GM12865 (cell line): ENCODE data around the gene MYRFL.

ENCODE experiments used
- DNase-seq: peaks from one replicate; pipeline ENCODE4 v3.0.0; 2010; ENCODE audit warnings: low read depth
- H3K4me3 ChIP-seq: 2 replicates; pipeline ENCODE4 v1.5.1; 2011; ENCODE audit warnings: mild to moderate bottlenecking, low read depth, low read length, control low read depth
- TF ChIP-seq, protein P1 (sequence below): IDR thresholded peaks from 2 replicates; pipeline ENCODE4 v1.5.1; 2011; ENCODE audit warnings: low read length, control low read depth, low read depth, inconsistent platforms; ENCODE audit not compliant: insufficient read depth; ENCODE audit errors: missing control alignments

Gene MYRFL

DNA sequence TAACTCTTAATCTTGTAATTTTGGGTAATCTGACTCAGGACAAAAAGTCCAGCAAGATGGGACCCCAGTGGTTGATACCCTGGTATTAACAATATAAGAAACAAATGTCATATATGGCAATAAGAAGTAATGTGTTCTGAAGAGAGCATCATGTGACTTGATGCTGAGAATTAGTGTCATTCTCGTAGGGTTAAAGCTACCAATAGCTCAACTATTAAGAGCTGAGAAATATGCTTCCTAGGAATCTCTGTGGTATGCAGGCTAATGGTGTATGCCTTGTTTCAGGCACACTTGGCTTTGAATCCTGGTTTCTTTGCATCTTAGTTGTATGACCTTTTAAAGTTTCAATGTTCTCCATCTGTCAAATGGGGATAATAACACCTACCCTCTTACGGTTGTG is 9.1 kb downstream of the MYRFL start:
- TF ChIP-seq, protein P1, sequence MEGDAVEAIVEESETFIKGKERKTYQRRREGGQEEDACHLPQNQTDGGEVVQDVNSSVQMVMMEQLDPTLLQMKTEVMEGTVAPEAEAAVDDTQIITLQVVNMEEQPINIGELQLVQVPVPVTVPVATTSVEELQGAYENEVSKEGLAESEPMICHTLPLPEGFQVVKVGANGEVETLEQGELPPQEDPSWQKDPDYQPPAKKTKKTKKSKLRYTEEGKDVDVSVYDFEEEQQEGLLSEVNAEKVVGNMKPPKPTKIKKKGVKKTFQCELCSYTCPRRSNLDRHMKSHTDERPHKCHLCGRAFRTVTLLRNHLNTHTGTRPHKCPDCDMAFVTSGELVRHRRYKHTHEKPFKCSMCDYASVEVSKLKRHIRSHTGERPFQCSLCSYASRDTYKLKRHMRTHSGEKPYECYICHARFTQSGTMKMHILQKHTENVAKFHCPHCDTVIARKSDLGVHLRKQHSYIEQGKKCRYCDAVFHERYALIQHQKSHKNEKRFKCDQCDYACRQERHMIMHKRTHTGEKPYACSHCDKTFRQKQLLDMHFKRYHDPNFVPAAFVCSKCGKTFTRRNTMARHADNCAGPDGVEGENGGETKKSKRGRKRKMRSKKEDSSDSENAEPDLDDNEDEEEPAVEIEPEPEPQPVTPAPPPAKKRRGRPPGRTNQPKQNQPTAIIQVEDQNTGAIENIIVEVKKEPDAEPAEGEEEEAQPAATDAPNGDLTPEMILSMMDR = no peak
- no peak overlapping the region for H3K4me3 ChIP-seq
- DNase-seq = no peak

- H3K4me3 ChIP-seq = no peak overlapping the region
- TF ChIP-seq, protein P1 = no peak
Observed at GRCh38 chr12:69834576-69834975, 9.5 kb downstream of the MYRFL start.

DNA sequence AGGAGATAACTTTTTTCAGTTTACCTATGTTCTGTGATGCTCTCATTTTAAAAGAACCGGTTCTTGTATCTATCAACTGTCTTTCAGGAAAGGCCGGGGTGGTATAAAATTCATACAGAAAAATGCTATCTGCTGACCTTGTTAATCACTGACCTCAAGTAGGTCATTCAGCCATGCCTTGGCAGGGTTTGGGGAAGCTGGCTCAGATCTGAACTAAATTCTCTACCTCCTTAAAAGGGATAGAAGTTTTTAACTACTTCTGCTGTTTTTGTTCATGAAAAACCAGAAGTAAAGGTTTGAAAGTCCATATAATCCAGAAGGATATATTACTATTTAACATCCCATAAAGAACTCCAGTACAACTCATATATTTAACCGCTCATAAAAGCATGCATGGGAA is 10.1 kb downstream of the MYRFL start:
- no peak for DNase-seq
- TF ChIP-seq, protein P1 = no peak

More at GRCh38 chr12:69834576-69834975, 9.5 kb downstream of the MYRFL start:
- no peak for DNase-seq

DNA sequence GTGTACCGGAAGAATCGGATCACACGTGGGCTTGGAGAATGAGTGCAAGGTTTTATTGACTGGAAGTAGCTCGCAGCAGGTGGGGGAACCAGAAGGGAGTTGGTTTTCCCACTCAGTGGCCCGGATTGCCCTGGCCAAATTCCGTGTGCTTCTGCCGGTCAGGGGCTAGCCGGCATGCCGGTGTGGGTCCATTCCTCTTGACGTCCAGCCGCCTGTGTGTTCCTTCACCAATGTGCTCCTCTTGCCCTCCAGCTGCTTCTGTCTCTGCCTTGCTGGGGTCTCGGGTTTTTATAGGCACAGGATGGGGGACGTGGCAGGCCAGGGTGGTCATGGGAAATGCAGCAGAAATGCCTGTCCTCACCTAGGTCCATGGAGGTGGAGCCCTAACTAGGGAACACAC is 11.0 kb downstream of the MYRFL start:
- TF ChIP-seq, protein P1 = no peak
- no peak overlapping the region for H3K4me3 ChIP-seq
- no peak for DNase-seq

More for the DNA sequence above, 10.1 kb downstream of the MYRFL start:
- H3K4me3 ChIP-seq = no peak overlapping the region

GRCh38 chr12:69837191-69837590 is 12.2 kb downstream of the MYRFL start:
- DNase-seq = no peak
- H3K4me3 ChIP-seq = no peak overlapping the region
- TF ChIP-seq, protein P1 = no peak

DNA sequence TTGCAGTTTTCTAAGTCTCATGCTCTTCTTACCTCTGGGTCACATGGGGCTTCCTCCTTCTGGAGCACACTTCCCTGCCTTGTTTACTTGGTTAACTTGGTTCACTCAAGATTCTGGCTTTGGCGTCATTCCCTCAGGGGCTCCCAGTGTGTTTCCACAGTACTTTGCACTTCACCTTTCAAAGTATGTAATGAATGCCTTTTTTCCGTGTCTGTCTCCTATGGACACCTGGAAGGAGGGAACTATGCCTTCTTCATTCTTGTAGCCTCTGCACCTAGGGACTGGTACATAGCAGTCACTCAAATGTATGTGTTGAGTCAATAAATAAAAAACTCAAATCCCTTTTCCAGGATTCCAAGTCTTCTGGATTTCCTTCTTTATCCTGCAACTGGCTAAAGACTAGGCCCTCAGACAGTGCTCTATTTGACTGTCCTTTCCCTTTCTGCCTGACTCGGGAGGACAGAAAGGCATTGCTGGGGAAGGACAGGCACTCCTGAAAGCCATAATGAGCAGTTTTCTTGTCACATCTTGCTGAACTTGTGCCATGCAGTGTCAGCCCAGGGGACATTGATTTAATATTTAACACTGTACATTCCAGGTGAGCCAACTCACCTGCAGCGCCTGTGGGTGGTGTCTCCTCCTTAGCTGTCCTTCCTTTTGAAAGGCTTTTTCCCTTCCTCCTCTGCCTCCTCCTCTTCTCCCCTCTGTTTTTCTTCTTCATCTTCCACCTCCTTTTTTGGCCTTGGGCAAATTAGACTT is 12.8 kb downstream of the MYRFL start:
- TF ChIP-seq, protein P1 = no peak

DNA sequence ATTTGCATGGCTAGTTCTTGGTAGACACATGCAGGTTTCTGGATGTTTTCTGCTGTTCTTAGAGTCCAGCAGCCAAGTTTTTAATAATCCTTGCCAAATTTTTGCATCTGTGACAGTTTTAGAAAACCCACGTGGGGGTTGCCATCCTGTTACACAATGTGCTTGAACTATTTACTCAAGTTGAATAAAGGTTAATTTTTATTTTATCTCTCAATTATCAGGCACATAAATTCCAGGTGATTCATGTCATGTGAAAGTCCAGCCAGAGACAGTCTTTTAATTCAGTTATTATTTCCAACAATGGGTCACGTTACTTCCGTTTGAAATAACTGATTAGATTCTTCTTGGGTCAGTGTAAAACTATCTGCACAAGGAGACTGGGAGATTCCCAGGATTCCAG is 15.7 kb downstream of the MYRFL start:
- no peak overlapping the region for H3K4me3 ChIP-seq
- DNase-seq = no peak
- TF ChIP-seq, protein P1 = no peak

More for the DNA sequence above, 12.8 kb downstream of the MYRFL start:
- no peak for DNase-seq
- no peak overlapping the region for H3K4me3 ChIP-seq
